Neural cell (in vitro differentiated cells): Measurements from ENCODE around the gene SRP68. TPM values are rescaled to one million over a fixed set of nuclear protein-coding genes. Genes with fewer than 3 reads are reported as not detected.

ENCODE experiments used
- H2AFZ ChIP-seq: fragments of 200-600, 300-800 bp; sonication (generic), shearing (Covaris generic); 2 replicates; pipeline ENCODE4 v1.6.0; 2014; ENCODE audit warnings: low read depth, mild to moderate bottlenecking, antibody characterized with exemption, low read length, moderate library complexity
- H3F3A ChIP-seq: fragments of 200-600 bp; shearing (Covaris generic); 2 replicates; pipeline ENCODE4 v1.6.1; 2016; ENCODE audit warnings: mild to moderate bottlenecking, moderate library complexity, mixed read lengths, antibody characterized with exemption, low read length; ENCODE audit not compliant: insufficient read depth, poor library complexity, severe bottlenecking
- H3K27ac ChIP-seq: fragments of 200-600, 300-800 bp; sonication (generic), shearing (Covaris generic); 2 replicates; pipeline ENCODE4 v1.5.1; 2014; ENCODE audit warnings: mild to moderate bottlenecking, low read length, moderate library complexity
- H3K27me3 ChIP-seq: fragments of 300-800, 200-600 bp; sonication (generic), shearing (Covaris generic); 2 replicates; pipeline ENCODE4 v1.6.0; 2014; ENCODE audit warnings: mild to moderate bottlenecking, low read depth, low read length, moderate library complexity; ENCODE audit not compliant: insufficient read depth
- H3K36me3 ChIP-seq: fragments of 300-800, 200-600 bp; sonication (generic), shearing (Covaris generic); 2 replicates; pipeline ENCODE4 v1.5.1; 2014; ENCODE audit warnings: mild to moderate bottlenecking, antibody characterized with exemption, low read length, moderate library complexity; ENCODE audit not compliant: insufficient read depth
- H3K4me2 ChIP-seq: fragments of 300-800, 200-600 bp; sonication (generic), shearing (Covaris generic); 2 replicates; pipeline ENCODE4 v1.6.0; 2014; ENCODE audit warnings: mild to moderate bottlenecking, low read length
- H3K4me3 ChIP-seq: fragments of 300-800, 200-600 bp; sonication (generic), shearing (Covaris generic); 2 replicates; pipeline ENCODE4 v1.5.1; 2014; ENCODE audit warnings: mild to moderate bottlenecking, low read length, moderate library complexity
- H3K79me2 ChIP-seq: fragments of 200-600 bp; shearing (Covaris generic); replicated peaks from 2 replicates; pipeline ENCODE4 v1.6.0; 2014; ENCODE audit warnings: mild to moderate bottlenecking, low read length, moderate library complexity; ENCODE audit not compliant: insufficient read depth
- H3K9ac ChIP-seq: fragments of 300-800, 200-600 bp; sonication (generic), shearing (Covaris generic); 2 replicates; pipeline ENCODE4 v1.6.1; 2016; ENCODE audit warnings: mild to moderate bottlenecking, low read length, mixed read lengths
- H3K9me2 ChIP-seq: fragments of 200-600 bp; shearing (Covaris generic); 2 replicates; pipeline ENCODE4 v1.6.1; 2016; ENCODE audit warnings: mild to moderate bottlenecking, low read length, mixed read lengths; ENCODE audit not compliant: insufficient read depth
- H3K9me3 ChIP-seq: fragments of 200-600, 300-800 bp; sonication (generic), shearing (Covaris generic); 2 replicates; pipeline ENCODE4 v1.6.1; 2016; ENCODE audit warnings: mild to moderate bottlenecking, mixed run types, low read length, moderate library complexity, mixed read lengths
- H4K20me1 ChIP-seq: fragments of 200-600 bp; shearing (Covaris generic); 2 replicates; pipeline ENCODE4 v1.6.1; 2016; ENCODE audit warnings: mild to moderate bottlenecking, mixed run types; ENCODE audit not compliant: insufficient read depth
- CTCF ChIP-seq: fragments of 450-650 bp; IDR thresholded peaks from 2 replicates; pipeline ENCODE4 v1.5.1; 2014; ENCODE audit warnings: antibody characterized with exemption, mild to moderate bottlenecking, moderate library complexity; ENCODE audit not compliant: poor library complexity, severe bottlenecking
- EP300 ChIP-seq: fragments of 450-650 bp; conservative IDR thresholded peaks from 2 replicates; pipeline ENCODE4 v1.6.1; 2014; ENCODE audit warnings: antibody characterized with exemption, mild to moderate bottlenecking, moderate library complexity; ENCODE audit not compliant: poor library complexity, severe bottlenecking
- EZH2 ChIP-seq: fragments of 200-600, 300-800 bp; shearing (Covaris generic), sonication (generic); IDR thresholded peaks from 2 replicates; pipeline ENCODE4 v1.6.1; 2014; ENCODE audit warnings: antibody characterized with exemption, low read length, borderline replicate concordance, mild to moderate bottlenecking; ENCODE audit not compliant: insufficient read depth, poor library complexity, severe bottlenecking
- MXI1 ChIP-seq: fragments of 450-650 bp; conservative IDR thresholded peaks from 2 replicates; pipeline ENCODE4 v1.6.1; 2014; ENCODE audit warnings: antibody characterized with exemption, mild to moderate bottlenecking; ENCODE audit not compliant: poor library complexity, severe bottlenecking
- POLR2AphosphoS5 ChIP-seq: IDR thresholded peaks from 2 replicates; pipeline ENCODE4 v1.6.1; 2012
- RAD21 ChIP-seq: fragments of 450-650 bp; conservative IDR thresholded peaks from 2 replicates; pipeline ENCODE4 v1.6.1; 2014; ENCODE audit warnings: antibody characterized with exemption, mild to moderate bottlenecking, moderate library complexity
- REST ChIP-seq: IDR thresholded peaks from 2 replicates; pipeline ENCODE4 v1.6.1; 2012; ENCODE audit warnings: borderline replicate concordance
- SMC3 ChIP-seq: fragments of 450-650 bp; conservative IDR thresholded peaks from 2 replicates; pipeline ENCODE4 v1.6.1; 2014; ENCODE audit warnings: antibody characterized with exemption, mild to moderate bottlenecking, moderate library complexity; ENCODE audit not compliant: poor library complexity
- TAF1 ChIP-seq: IDR thresholded peaks from 2 replicates; pipeline ENCODE4 v1.6.1; 2012; ENCODE audit warnings: low read depth
- polyA plus RNA-seq: library from polyadenylated mRNA; depleted of rRNA; stranded (reverse); fragments of >200 nt; gene quantifications from 2 replicates; pipeline ENCODE4 v1.2.3, GENCODE V29; 2014

SRP68 gene
- polyA plus RNA-seq, 1 donor from 2014 or later, result 26.3 TPM

- TF ChIP-seq TAF1 (no peak), CTCF (no peak)
Observed at GRCh38 chr17:76053246-76054111, 18.8 kb downstream of the SRP68 start (continued).

GRCh38 chr17:76051561-76051960, 20.8 kb downstream of the SRP68 start:
- Histone ChIP-seq H3K36me3 (no peaks in the 10 kb centered on the region), H4K20me1 (no peaks in the 10 kb centered on the region), H3F3A (no peaks in the 10 kb centered on the region), H3K27ac (no peak overlapping the region), H3K4me3 (no peak overlapping the region), H3K9ac (no peak overlapping the region), H3K9me3 (no peaks in the 10 kb centered on the region), H2AFZ (no peak overlapping the region), H3K79me2 (no peaks in the 10 kb centered on the region), H3K9me2 (no peaks in the 10 kb centered on the region), H3K4me2 (no peak overlapping the region), H3K27me3 (no peaks in the 10 kb centered on the region)
- no peak for TF ChIP-seq EP300
- no peak for TF ChIP-seq SMC3
- TF ChIP-seq MXI1, result no peak
- TF ChIP-seq EZH2, result no peak
- no peak for TF ChIP-seq POLR2AphosphoS5
- no peak for TF ChIP-seq RAD21
- TF ChIP-seq REST, result no peak
- no peak for TF ChIP-seq CTCF
- TF ChIP-seq TAF1, result no peak
